ENCODE data around the gene C1QL1.

Gene C1QL1

DNA sequence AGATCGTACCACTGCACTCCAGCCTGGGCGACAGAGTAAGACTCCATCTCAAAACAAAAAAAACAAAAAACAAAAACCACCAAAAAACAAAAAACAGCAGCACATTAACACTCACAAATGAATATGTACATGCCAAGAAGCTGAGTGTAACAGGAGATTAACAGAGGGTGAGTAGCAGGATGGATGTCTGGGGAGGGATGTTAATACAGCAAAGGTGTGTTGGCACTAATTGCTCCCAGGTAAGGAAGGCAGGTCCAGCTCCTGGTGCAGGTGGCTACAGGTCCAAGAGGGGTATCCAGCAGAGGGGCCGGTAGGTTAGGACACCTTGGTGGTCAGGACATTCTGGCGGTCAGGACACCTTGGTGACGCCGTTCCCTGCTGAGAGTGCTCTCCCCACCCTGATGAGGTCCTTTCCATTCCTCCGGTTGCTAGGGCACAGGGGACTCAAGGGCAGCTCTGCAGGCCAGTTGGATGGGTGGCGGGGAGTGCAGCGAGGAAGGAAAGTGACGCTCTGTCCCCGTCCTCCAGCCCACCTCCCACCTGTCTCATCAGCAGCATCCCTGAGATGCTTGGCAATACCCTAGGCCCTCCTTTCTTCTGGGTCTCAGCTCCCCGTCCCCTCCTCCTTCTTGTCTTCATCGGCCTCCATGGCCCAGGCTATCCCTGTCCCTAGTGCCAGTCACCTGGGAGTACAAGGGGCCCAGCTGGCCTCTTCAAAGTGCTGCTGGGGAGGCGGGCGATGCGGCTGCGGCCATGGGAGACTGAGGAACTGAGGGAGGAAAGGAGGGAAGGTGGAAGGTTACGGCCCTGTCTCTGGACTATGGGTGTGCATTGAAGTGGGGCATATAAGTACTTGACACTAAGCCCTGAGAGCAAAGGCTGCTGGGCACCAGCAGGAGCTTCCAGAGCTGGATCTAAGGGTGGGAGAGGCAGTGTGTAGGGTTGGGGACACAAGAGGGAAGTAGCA lies 42.1 kb downstream of the C1QL1 start:
- H3K4me3 ChIP-seq (ENCODE audit: low read length): no peak overlapping the region
- TF ChIP-seq, protein P1, sequence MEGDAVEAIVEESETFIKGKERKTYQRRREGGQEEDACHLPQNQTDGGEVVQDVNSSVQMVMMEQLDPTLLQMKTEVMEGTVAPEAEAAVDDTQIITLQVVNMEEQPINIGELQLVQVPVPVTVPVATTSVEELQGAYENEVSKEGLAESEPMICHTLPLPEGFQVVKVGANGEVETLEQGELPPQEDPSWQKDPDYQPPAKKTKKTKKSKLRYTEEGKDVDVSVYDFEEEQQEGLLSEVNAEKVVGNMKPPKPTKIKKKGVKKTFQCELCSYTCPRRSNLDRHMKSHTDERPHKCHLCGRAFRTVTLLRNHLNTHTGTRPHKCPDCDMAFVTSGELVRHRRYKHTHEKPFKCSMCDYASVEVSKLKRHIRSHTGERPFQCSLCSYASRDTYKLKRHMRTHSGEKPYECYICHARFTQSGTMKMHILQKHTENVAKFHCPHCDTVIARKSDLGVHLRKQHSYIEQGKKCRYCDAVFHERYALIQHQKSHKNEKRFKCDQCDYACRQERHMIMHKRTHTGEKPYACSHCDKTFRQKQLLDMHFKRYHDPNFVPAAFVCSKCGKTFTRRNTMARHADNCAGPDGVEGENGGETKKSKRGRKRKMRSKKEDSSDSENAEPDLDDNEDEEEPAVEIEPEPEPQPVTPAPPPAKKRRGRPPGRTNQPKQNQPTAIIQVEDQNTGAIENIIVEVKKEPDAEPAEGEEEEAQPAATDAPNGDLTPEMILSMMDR (IDR thresholded peaks at IDR 0.05; ENCODE audit: insufficient read depth, low read depth, low read length, missing control alignments): no peak
- no peak for DNase-seq (ENCODE audit: low read depth)

GRCh38 chr17:44924107-44924544 lies 44.0 kb downstream of the C1QL1 start:
- no peak overlapping the region for H3K4me3 ChIP-seq (ENCODE audit: low read length)
- TF ChIP-seq, protein P1 (IDR thresholded peaks at IDR 0.05; ENCODE audit: insufficient read depth, low read depth, low read length, missing control alignments): no peak
- DNase-seq (ENCODE audit: low read depth): no peak

- H3K4me3 ChIP-seq (ENCODE audit: low read length): no peak overlapping the region
- TF ChIP-seq, protein P1 (IDR thresholded peaks at IDR 0.05; ENCODE audit: insufficient read depth, low read depth, low read length, missing control alignments): no peak
- no peak for DNase-seq (ENCODE audit: low read depth)
Measured at GRCh38 chr17:44922746-44923470, 45.2 kb downstream of the C1QL1 start.

GRCh38 chr17:44922136-44922535 lies 46.0 kb downstream of the C1QL1 start:
- TF ChIP-seq, protein P1 (IDR thresholded peaks at IDR 0.05; ENCODE audit: insufficient read depth, low read depth, low read length, missing control alignments): no peak
- H3K4me3 ChIP-seq (ENCODE audit: low read length): no peak overlapping the region
- no peak for DNase-seq (ENCODE audit: low read depth)

GRCh38 chr17:44921122-44921882 lies 46.8 kb downstream of the C1QL1 start:
- no peak for DNase-seq (ENCODE audit: low read depth)
- no peak overlapping the region for H3K4me3 ChIP-seq (ENCODE audit: low read length)
- TF ChIP-seq, protein P1 (IDR thresholded peaks at IDR 0.05; ENCODE audit: insufficient read depth, low read depth, low read length, missing control alignments): no peak

DNA sequence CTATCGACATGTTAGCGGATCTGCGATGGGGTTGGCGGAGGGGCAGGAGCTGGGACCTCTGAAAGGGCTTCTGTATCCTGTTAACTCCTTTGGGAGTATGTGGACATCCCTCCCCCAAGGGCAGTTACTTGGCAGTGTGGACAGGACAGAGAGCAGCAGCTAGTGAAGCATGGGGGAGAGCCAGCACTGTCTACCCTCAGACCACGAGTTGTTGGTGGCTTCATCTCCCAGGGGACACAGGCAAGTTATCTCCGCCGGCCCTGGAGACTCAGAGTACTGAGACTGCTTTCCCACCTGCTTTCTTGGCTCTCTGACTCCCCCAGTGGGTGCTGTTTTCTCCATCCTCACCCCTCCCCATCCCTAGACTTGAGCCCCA lies 47.5 kb downstream of the C1QL1 start:
- TF ChIP-seq, protein P1 (IDR thresholded peaks at IDR 0.05; ENCODE audit: insufficient read depth, low read depth, low read length, missing control alignments): no peak
- no peak for DNase-seq (ENCODE audit: low read depth)
- H3K4me3 ChIP-seq (ENCODE audit: low read length): no peak overlapping the region

All from epithelial cell of esophagus (primary cell).